ENCODE results near the gene ACER2.
"Not testable (repeated sequence)": the region's sequence is repeated elsewhere in the genome, so short reads cannot be mapped to it uniquely, and the experiment has no call there.

Gene ACER2

DNA sequence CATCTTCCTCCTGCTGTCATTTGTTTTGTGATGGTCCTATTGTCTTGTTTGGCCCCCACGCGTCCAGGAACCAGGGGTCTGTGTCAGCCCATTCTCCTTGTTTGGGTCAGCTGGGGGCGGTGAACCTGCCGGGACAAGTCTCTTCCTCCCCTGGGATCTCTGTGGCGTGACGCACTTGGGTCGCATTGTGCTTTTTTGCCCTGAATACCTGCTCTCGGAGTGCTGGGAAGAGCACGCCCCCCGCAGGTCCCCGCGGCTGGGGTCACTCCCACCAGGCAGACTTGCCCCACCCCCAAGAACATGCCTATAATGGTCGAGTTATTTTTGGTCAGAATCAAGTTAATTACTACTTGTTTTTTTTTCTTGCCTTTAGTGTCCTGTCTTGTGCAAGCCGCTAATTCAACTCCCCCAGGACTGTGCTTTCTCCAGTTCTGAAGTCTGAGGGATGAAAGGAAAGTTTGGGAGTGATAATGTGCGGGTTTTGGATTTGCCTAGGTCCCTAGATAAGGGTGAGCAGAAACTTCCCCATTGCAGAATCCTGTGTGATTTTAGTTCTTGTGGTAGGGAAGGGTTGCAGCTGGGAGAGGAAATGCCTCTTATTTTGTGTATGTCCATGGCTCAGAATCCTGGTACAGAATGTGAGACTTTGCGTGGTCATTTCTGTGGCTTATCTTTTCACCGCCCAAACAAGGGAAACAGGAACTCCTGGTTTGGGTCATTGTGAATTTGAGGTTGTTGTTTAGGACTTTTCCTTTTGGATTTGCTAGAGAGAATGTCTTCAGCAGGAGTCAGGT, 789 bp downstream of the ACER2 start:
- no peak for DNase-seq (ENCODE audit: low read depth in 2 of 2)

DNA sequence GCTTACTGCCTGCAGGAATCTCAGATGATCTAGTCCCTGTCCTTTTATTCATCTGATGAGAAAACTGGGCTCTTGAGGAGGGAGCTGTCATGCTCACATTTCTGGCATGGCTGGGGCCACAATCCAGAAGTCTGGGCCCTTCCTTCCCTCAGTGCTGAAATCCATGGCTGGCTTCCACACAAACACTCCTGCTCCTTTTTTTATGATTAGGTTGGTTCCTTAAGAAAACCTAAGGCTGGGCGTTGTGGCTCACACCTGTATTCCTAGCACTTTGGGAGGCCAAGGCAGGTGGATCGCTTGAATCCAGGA, 1.3 kb downstream of the ACER2 start:
- no peak for DNase-seq (ENCODE audit: low read depth in 2 of 2)

GRCh38 chr9:19410594-19410993, 1.8 kb downstream of the ACER2 start:
- DNase-seq (ENCODE audit: low read depth in 2 of 2) = no peak

DNA sequence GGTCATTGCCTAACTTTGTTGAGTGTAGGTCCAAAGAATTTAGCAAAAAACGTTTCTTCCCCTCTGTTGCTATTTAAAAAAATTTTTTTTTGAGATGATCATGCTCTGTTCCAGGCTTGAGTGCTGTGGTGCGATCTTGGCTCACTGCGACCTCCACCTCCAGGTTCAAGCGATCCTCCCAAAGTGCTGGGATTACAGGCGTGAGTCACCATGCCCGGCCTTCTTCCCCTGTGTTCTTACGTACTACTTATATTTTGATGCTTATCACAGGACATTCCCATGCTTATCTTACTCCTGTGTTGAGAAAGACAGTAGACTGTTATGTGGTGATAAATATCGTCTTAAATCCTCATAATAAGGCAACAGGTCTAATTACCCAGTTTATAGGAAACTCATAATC, 2.5 kb downstream of the ACER2 start:
- no peak for DNase-seq (ENCODE audit: low read depth in 2 of 2)

DNA sequence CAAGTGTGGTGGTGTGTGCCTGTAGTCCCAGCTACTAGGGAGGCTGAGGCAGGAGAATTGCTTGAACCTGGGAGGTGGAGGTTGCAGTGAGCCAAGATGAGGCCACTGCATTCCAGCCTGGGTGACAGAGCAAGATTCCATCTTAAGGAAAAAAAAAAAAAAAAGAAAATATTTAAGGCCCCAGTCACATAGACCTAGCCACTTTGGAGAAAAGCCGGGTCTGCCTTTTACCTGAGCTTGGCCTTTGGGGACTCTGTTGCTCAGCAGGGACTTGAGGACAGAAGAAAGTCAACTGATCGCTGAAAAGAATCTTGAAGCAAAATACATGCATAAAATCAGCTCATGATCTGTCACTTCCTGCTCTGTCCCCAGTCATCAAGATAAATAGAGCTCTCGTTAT, 4.6 kb downstream of the ACER2 start:
- not testable (repeated sequence) for DNase-seq (ENCODE audit: low read depth in 2 of 2)

- no peak for DNase-seq (ENCODE audit: low read depth in 2 of 2)
Observed at GRCh38 chr9:19416143-19416542, 7.3 kb downstream of the ACER2 start.

- no peak for DNase-seq (ENCODE audit: low read depth in 2 of 2)
Observed at GRCh38 chr9:19420877-19421276, 12.1 kb downstream of the ACER2 start.

- DNase-seq (ENCODE audit: low read depth in 2 of 2) = no peak
Observed at GRCh38 chr9:19423163-19423562, 14.4 kb downstream of the ACER2 start.

DNA sequence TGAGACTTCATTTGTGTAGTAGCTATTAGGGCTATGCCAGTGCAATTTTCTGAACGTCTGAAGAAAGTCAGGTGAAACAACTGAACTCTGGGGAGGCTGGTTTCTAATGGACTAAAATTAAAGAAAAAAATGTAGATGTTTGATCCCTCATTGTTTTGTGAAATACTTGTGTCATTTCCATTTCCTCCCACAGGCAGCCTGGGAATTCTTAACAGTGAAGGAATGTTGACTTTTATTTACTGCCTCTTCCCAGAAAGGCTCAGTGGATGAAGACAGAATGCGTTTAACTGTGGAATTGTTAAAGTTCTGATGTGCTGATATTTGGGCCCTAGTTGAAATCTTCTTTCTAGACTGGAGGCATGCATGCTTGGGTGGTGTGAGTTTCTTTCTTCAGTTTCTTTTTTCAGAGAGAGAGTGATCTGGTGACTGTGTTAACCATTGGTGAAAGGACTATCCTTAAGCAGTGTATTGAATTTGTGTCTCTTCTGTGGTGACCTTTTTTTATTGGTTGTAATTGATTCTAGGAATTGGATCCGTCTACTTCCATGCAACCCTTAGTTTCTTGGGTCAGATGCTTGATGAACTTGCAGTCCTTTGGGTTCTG, 15.5 kb downstream of the ACER2 start:
- no peak for DNase-seq (ENCODE audit: low read depth in 2 of 2)

GRCh38 chr9:19429595-19429994, 20.8 kb downstream of the ACER2 start:
- DNase-seq (ENCODE audit: low read depth in 2 of 2) = no peak

GRCh38 chr9:19430201-19430760, 21.5 kb downstream of the ACER2 start:
- no peak for DNase-seq (ENCODE audit: low read depth in 2 of 2)

DNA sequence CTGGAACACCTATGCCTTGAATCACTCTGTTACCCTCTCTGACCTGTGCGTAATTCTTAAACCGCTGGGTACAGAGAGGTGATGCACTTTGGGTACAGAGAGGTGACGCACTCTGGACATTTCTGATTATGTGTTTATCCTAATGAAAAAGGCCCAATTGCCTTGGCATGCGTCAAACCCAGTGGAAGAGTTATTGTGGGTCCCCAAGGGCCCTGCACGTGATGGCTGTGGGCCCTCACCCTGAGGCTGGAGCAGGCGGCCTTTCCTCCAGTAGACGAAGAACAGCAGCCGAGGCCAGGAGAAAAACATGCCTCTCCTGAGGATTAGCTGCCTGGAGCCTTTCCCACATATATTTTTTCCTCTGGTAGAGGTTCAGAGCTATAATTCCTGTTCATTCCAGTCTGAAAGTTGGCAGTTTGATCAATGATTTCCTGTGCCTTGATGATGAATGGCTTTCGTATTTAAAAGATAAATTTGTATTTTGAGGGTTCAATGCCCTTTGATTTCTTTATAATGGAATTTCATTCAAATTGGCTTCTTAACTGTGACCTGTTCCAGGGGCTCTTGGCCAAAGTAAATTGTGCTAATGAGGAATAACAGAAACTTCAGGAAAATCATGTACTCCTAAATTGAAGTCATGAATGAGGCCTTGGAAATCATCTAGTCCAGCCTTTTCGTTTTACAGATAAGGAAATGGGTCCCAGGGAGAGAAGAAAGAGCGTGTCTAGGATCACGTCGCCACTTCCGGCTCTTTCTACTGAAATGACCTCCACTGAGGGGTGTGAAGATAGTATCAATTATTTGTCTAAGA, 22.8 kb downstream of the ACER2 start:
- DNase-seq (ENCODE audit: low read depth in 2 of 2) = no peak

GRCh38 chr9:19432473-19432872, 23.7 kb downstream of the ACER2 start:
- no peak for DNase-seq (ENCODE audit: low read depth in 2 of 2)

- not testable (repeated sequence) for DNase-seq (ENCODE audit: low read depth in 2 of 2)
Observed at GRCh38 chr9:19433729-19434128, 24.9 kb downstream of the ACER2 start.

DNA sequence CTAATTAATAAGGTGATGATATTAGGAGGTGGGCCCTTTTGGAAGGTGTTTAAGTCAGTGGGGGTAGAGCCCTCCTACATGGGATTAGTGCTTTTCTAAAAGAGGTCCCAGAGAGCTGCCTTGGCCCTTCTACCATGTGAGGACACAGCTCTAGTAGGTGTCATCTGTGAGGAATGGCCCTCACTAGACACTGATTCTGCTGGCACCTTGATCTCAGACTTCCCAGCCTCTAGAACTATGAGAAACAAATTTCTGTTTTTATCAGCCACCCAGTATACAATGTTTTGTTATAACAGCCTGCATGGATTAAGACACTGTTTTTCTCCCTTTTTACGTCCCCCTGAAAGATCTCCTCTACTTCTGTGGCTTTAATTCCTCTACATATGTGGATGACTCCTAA, 31.6 kb downstream of the ACER2 start:
- no peak for DNase-seq (ENCODE audit: low read depth in 2 of 2)

DNA sequence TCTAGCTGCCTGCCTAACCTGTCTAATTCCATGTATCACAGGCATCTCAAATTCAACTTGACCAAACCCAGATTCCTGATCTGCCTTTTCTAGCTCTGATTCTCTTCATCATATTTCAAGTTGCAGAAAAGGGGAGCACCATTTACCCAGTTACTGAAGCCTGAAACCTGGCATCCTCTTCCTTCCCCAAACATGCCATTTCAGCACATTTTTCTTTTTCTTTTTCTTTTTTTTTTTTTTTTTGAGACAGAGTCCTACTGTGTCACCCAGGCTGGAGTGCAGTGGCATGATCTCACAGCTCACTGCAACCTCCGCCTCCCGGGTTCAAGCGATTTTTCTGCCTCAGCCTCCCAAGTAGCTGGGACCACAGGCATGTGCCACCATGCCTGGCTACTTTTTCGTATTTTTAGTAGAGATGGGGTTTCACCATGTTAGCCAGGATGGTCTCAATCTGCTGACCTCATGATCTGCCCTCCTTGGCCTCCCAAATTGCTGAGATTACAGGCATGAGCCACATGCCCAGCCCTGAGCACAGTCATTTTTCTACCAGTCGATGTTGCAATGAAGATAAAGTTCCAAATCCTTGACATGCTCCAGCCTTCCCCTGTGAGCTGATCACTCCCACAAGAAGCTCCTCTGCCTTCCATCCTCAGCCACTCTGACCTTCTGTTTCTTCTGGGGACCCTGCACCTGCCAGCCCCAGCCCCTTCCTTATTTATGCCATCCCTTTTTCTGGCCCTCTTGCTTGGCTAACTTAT, 32.2 kb downstream of the ACER2 start:
- no peak for DNase-seq (ENCODE audit: low read depth in 2 of 2)

DNA sequence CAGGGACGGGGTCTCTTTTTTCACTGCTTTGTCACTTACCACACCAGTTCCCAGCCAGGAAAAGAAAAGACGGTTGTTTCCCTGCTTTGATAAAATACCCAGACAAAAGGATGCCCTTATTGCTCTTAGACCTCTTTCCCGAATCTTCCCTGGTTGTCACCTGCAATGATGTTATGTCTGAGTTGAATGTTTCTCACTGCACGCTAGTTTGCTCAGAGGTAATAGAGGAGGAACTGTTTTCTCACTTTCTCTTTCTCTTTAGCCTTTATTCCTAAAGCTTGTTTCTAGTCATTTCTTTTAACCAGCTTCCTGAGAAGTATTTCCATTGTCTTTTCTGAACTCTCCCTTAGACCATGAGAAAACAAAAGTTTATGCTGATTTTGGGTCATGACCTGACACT, 32.9 kb downstream of the ACER2 start:
- DNase-seq (ENCODE audit: low read depth in 2 of 2) = no peak

DNA sequence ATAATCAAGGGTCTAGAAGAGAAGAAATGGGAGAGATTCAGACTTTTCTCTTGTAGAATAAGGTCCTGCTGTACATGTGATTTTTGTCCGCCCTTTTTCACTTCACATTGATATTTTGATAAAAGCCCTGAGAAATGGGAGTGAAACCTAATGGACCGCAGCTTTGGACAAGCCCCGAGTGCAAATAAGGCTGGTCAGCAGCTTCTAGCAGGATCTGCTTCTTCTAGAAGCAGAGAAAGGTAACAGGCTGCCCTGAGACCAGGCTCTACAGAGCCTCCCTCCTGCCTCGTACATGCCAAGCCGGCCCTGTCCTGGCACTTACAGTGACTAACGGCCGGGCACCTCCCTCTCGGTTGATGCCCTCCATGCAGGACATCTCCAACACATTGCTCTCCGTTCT, 33.4 kb downstream of the ACER2 start:
- no peak for DNase-seq (ENCODE audit: low read depth in 2 of 2)

- no peak for DNase-seq (ENCODE audit: low read depth in 2 of 2)
Observed at GRCh38 chr9:19445452-19445851, 36.6 kb downstream of the ACER2 start.

GRCh38 chr9:19446361-19446861, 37.6 kb downstream of the ACER2 start:
- no peak for DNase-seq (ENCODE audit: low read depth in 2 of 2)

DNA sequence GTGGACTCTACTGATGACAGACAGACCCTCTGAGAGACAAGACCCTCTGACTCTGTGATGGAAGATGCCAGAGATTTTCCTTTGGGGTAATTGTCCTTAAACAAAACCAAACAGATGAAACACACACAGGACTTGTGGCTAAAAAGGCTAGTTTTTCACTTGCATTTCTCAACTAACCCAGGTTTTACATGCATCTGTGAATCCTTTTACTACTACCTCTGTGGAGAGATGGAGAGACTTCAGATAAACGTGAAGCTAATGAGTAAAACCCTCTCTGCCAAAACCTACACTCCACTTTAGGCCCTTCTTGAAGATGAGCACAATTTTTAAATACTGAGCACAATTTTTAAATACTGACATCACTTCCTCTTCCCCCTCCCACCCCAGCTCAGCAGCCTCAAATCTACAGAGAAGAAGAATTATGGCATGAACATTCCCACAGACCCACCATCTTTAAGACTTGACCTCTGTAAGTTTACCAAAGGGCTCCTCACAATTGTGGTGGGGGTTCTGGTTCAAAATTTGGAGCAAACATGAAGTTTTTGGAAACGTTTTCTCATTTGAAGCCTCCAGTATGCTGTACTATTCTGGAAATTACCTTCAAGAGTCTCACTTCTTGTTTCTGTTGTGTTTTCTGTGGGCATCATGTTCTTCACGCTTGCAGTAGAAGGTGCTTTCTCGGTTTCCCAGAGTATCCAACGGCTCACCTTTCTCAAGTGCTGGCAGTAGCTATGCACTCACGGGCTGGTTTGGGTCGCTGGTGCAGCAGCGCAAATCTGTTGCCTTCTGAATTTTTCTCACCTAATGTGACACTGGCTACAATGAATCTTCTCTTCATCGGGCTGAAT, 42.7 kb downstream of the ACER2 start:
- DNase-seq (ENCODE audit: low read depth in 2 of 2) = no peak

Data from activated CD8-positive, alpha-beta memory T cell treated with anti-CD3 and anti-CD28 coated beads for 4 hours (primary cell).